PFSK-1 (cell line): ENCODE measurements around the gene SAMD1.

ENCODE experiments used
- FOXP2 ChIP-seq: optimal IDR thresholded peaks from 2 replicates; pipeline ENCODE3; 2011; ENCODE audit warnings: borderline replicate concordance, control low read depth, inconsistent platforms; ENCODE audit not compliant: insufficient read depth; ENCODE audit errors: extremely low read length, extremely low read depth
- POLR2AphosphoS5 ChIP-seq: IDR thresholded peaks from 2 replicates; pipeline ENCODE4 v1.6.1; 2012; ENCODE audit warnings: low read depth, mild to moderate bottlenecking, control low read depth, low read length, moderate library complexity
- SIN3A ChIP-seq: IDR thresholded peaks from 2 replicates; pipeline ENCODE4 v1.6.1; 2012; ENCODE audit warnings: mild to moderate bottlenecking, low read length, moderate library complexity, borderline replicate concordance; ENCODE audit not compliant: insufficient read depth
- TAF1 ChIP-seq: IDR thresholded peaks from 2 replicates; pipeline ENCODE4 v1.6.1; 2012; ENCODE audit warnings: low read length, control low read depth, borderline replicate concordance; ENCODE audit not compliant: insufficient read depth
- TF ChIP-seq, protein P1 (sequence below), 2 experiments: IDR thresholded peaks; 2 replicates each; pipeline versions ENCODE4 v1.6.1 to v1.8.0; 2011 to 2012; ENCODE audit warnings: low read depth in 2 of 2, low read length in 2 of 2, control low read depth in 1 of 2, inconsistent platforms in 1 of 2, mild to moderate bottlenecking in 1 of 2, moderate library complexity in 1 of 2; ENCODE audit not compliant: insufficient read depth in 1 of 2

The SAMD1 gene

DNA sequence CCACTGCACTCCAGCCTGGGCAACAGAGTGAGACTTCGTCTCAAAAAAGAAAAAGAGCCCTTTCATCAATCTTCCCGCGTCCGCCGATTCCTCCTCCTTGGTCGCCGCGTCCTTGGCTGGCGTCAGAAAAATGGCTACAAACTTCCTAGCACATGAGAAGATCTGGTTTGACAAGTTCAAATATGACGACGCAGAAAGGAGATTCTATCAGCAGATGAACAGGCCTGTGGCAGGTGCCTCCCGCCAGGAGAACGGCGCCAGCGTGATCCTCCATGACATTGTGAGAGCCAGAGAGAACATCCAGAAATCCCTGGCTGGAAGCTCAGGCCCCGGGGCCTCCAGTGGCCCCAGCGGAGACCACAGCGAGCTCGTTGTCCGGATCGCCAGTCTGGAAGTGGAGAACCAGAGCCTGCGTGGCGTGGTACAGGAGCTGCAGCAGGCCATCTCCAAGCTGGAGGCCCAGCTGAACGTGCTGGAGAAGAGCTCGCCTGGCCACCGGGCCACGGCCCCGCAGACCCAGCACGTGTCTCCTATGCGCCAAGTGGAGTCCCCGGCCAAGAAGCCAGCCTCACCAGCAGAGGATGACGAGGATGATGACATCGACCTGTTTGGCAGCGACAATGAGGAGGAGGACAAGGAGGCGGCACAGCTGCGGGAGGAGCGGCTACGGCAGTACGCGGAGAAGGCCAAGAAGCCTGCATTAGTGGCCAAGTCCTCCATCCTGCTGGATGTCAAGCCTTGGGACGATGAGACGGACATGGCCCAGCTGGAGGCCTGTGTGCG is 20.1 kb downstream of the SAMD1 start:
- TF ChIP-seq SIN3A (no peak), FOXP2 (no peak), TAF1 (no peak)
- TF ChIP-seq, protein P1, sequence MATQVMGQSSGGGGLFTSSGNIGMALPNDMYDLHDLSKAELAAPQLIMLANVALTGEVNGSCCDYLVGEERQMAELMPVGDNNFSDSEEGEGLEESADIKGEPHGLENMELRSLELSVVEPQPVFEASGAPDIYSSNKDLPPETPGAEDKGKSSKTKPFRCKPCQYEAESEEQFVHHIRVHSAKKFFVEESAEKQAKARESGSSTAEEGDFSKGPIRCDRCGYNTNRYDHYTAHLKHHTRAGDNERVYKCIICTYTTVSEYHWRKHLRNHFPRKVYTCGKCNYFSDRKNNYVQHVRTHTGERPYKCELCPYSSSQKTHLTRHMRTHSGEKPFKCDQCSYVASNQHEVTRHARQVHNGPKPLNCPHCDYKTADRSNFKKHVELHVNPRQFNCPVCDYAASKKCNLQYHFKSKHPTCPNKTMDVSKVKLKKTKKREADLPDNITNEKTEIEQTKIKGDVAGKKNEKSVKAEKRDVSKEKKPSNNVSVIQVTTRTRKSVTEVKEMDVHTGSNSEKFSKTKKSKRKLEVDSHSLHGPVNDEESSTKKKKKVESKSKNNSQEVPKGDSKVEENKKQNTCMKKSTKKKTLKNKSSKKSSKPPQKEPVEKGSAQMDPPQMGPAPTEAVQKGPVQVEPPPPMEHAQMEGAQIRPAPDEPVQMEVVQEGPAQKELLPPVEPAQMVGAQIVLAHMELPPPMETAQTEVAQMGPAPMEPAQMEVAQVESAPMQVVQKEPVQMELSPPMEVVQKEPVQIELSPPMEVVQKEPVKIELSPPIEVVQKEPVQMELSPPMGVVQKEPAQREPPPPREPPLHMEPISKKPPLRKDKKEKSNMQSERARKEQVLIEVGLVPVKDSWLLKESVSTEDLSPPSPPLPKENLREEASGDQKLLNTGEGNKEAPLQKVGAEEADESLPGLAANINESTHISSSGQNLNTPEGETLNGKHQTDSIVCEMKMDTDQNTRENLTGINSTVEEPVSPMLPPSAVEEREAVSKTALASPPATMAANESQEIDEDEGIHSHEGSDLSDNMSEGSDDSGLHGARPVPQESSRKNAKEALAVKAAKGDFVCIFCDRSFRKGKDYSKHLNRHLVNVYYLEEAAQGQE (IDR thresholded peaks at IDR 0.05; ENCODE audit: insufficient read depth in 1 of 2, low read depth in 2 of 2, low read length in 2 of 2): no peak

DNA sequence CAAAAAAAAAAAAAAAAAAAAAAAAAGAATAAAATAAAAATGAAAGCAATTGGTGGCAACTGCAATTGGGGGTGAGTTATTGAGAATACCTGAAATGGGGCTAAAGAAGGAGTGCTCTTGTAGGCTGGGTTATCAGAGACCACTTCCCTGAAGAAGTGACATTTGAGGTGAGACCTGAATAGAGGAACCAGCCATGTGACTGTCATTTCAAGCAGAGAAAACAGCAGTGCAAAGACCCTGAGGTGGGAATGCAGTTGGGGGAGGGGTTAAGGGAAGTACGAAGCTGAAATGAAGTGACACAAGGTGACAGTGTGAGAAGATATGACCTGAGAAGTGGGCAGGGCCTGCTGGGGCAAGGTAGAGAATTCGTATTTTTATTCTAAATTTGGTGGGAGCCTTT is 24.4 kb downstream of the SAMD1 start:
- no peak for TF ChIP-seq POLR2AphosphoS5
- TF ChIP-seq, protein P1 (IDR thresholded peaks at IDR 0.05; ENCODE audit: insufficient read depth in 1 of 2, low read depth in 2 of 2, low read length in 2 of 2): no peak
- no peak for TF ChIP-seq SIN3A
- TF ChIP-seq FOXP2: no peak

DNA sequence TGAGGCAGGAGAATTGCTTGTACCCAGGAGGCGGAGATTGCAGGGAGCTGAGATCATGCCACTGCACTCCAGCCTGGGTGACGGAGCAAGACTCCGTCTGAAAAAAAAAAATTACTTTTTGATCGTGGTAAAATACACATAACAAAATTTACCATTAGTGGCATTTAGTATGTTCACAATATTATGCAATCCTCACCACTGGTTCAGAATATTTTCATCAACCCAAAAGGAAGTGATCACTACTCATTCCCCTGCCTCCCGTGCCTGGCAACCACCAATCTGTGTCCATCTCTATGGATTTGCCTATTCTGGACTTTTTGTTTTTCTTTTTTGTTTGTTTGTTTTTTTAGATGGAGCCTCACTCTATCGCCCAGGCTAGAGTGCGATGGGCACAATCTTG is 27.4 kb downstream of the SAMD1 start:
- no peak for TF ChIP-seq POLR2AphosphoS5
- TF ChIP-seq TAF1: no peak
- TF ChIP-seq, protein P1 (IDR thresholded peaks at IDR 0.05; ENCODE audit: insufficient read depth in 1 of 2, low read depth in 2 of 2, low read length in 2 of 2): no peak
- TF ChIP-seq SIN3A: no peak
- no peak for TF ChIP-seq FOXP2

DNA sequence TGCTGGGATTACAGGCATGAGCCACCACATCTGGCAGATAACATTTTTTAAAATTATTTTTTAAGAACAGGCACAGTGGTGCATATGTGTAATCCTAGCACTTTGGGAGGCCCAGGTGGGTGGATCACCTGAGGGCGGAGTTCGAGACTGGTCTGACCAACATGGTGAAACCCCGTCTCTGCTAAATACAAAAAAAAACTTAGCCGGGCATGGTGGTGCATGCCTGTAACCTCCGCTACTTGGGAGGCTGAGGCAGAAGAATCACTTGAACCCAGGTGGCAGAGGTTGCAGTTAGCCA is 28.0 kb downstream of the SAMD1 start:
- no peak for TF ChIP-seq SIN3A
- no peak for TF ChIP-seq FOXP2
- TF ChIP-seq TAF1: no peak
- TF ChIP-seq, protein P1 (IDR thresholded peaks at IDR 0.05; ENCODE audit: insufficient read depth in 1 of 2, low read depth in 2 of 2, low read length in 2 of 2): no peak
- no peak for TF ChIP-seq POLR2AphosphoS5
